ENCODE measurements around the gene NACC2.

Gene NACC2

GRCh38 chr9:136007934-136008692 is 87.0 kb downstream of the NACC2 start:
- DNase-seq: no peak

DNA sequence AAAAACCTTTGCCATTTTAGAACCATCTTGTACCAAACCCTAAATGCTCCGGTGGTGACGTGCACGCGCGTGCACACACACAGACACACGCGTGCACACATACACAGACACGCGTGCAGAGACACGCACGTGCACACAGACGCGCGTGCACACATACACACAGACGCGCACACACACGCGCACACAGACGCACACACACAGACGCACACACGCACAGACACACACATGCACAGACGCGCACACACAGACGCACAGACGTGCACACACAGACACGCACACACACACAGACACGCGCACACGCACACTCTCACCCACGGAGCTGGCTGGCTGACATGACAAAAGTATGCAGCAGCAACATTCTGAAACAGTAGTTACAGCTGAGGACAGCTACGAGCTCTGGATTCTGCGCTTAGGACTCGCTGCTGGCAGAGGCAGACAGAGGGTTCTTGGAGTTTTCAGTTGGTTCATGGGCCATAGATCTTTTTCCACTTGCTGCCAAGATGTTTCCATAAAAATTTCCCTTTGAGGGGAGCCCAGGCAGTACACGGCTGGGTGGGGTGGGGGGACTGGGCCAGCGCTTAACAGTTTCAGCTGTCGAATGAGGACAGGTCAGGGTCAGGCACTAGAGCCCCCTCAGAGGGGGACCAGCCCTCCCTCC is 87.7 kb downstream of the NACC2 start:
- no peak for DNase-seq

GRCh38 chr9:136006169-136006568 is 88.9 kb downstream of the NACC2 start:
- no peak for DNase-seq

- DNase-seq: no peak
Observed at GRCh38 chr9:136004712-136005111, 90.4 kb downstream of the NACC2 start.

DNA sequence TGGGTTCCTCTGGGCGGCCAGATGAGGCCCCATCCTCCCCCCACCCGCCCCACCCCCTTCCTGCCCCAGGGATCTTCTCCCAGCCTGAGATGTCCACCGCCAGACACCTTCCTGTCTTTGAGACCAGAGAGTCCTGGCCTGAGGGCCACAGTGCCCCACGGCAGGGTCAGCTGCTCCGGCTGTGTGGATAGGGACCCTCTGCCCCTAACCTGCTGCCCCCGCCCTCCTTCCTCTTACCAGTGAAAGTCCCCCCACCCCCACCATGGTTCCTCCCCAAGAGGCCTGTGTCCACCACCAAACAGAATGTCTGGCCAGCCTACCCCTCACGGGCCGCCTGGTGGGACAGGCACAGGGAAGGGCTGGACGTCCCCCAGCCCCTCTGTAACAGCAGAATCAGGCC is 90.9 kb downstream of the NACC2 start:
- no peak for DNase-seq

- DNase-seq: no peak
Observed at GRCh38 chr9:136003411-136004218, 91.5 kb downstream of the NACC2 start.

DNA sequence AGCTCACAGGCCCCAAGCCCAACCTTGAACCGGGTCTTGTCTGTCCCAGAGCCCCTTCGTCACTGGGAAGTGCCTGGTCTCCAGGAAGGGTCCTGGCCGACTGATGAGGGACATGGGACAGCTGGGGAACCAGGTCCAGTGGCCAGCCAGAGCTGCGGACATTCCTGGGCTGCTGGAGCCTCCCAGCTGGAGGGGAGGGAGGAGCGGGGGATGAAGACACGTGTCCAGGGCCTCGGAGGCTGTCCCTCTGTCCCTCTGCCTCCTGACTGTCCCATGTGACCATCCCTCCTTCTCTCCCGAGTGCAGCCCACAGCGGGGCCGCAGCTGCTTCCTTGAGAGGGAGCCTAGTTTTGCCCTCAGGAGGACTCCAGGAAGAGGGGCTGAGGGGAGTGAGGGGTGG is 92.2 kb downstream of the NACC2 start:
- DNase-seq: no peak

DNA sequence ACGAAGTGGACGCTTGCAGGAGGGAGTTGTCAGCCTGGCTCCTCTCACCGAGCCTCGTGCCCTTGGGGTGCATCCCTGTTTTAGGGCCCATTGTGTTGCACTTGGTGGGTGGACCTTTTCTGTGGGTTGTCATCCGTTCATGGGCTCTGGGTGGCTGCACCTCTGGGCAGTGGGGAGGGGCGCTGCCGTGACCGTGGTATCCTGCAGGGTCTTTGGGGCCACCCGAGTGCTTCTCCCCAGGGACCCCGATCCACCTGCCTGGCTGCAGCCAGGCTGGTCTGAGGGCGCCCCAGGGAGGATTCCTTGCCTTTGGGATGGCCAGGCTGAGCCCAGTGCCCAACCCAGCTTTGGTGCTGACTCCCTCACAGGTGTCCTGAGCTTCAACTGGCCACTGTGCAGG is 92.9 kb downstream of the NACC2 start:
- DNase-seq: no peak

GRCh38 chr9:136001231-136001630 is 93.9 kb downstream of the NACC2 start:
- DNase-seq: no peak

DNA sequence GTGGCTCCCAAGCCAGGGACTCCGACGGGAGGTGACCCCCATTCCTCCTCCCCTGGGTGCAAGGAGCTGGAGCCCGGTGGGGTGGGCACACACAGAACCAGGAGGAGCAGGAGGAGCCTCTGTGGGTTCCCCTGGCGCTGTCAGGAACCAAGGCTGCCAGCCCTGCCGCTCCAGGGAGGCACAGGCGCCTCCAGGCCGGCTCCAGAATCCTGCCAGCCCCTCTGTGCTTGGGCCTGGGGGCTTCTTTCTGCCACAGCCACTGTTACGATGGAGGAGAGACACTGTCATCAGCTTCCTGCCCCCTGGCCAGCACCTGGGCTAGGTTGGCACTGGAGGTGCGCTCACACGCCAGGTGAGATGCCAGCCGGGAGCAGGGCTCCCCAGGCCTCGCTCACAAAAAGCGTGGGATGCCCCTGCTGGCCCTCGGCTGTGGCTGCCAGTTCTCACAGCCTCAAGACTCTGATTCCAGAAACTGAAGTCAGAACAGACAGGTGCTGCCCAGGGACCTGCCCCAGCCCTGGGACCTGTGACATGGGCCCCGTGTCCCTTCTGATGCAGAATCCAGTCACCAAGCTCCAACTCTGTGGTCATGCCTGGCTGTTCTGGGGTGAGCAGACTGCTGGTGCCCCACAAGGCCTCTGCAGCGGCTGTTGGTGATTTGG is 96.5 kb downstream of the NACC2 start:
- DNase-seq: no peak

DNA sequence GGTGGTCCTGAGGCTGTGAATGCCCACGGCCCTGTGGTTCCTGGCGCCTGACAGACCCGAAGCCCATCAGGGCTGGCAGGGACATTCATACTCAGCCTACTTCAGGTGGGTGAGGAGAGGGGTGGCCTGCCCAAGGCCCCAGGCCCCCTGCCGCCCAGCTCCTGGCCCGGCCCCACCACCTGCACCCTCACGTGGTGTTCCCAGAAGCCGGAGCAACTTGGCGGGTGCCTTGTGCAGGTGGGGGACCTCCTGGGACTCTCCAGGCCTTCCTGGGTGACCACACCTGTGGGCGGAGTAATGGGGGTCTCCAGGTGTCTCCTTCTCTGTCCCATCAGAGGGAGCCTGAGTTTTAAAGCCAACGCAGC is 97.1 kb downstream of the NACC2 start:
- no peak for DNase-seq

DNA sequence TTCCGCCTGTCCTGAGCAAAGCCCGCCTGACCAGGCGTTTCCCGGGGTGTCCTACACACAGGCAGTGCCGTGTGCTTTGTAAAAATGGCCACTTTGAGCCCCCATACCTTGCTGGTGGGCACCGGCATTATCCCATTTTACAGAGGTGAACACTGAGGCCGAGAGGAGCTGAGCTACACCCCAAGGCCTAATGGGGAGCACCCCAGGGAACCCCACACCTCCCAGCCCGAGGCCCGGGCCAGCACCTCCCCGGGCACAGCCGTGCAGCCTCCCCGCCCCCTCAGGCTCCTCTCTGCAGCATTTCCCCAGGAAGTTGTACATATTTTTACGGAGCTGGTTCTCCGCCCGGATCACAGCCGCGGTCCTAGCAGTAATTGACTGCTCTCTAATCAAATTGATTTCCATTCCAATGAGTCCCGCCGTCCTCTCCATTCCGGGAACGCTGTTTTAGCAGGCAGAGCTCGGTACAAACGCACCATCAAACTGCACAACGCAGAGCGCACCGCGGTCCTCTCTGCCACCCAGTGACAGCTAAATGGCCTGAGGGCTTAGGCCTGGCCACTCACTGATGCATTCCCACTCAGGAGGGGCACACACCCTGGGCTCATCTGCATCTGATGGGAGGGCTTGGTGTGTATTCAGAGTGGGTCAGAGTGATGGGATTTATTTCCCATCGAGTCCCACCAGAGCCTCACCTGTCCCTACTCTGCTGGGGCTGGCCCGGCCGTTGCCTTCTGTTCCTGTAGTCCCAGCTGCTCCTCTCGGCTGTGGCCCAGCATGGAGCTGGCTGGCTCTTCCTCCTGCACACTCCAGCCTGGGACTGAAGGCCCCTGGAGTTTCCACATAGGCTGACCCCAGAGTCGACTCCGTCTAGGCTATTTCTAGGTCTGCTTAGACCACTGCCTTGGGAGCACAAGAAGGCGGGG is 97.7 kb downstream of the NACC2 start:
- no peak for DNase-seq

GRCh38 chr9:135995816-135996215 is 99.3 kb downstream of the NACC2 start:
- DNase-seq: no peak

- DNase-seq: no peak
Observed at GRCh38 chr9:135994501-135995192, 100.4 kb downstream of the NACC2 start.

- no peak for DNase-seq
Observed at GRCh38 chr9:135993765-135994500, 101.2 kb downstream of the NACC2 start.

DNA sequence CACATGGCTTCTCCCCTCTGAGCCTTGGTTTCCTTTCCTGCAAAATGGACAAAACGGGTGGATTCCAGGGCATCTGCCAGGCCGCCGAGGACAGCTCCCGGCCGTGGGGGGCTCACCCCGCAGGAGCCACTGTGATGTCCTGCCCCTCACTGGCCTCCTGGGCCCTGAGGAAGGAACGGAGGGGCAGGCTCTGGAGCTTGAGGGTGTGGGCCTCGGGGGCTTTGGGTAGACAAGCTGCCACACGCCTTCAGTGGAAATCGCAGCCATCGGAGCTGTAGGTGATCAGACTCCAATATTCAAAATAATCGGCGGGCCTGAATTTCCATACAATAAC is 101.7 kb downstream of the NACC2 start:
- no peak for DNase-seq

DNA sequence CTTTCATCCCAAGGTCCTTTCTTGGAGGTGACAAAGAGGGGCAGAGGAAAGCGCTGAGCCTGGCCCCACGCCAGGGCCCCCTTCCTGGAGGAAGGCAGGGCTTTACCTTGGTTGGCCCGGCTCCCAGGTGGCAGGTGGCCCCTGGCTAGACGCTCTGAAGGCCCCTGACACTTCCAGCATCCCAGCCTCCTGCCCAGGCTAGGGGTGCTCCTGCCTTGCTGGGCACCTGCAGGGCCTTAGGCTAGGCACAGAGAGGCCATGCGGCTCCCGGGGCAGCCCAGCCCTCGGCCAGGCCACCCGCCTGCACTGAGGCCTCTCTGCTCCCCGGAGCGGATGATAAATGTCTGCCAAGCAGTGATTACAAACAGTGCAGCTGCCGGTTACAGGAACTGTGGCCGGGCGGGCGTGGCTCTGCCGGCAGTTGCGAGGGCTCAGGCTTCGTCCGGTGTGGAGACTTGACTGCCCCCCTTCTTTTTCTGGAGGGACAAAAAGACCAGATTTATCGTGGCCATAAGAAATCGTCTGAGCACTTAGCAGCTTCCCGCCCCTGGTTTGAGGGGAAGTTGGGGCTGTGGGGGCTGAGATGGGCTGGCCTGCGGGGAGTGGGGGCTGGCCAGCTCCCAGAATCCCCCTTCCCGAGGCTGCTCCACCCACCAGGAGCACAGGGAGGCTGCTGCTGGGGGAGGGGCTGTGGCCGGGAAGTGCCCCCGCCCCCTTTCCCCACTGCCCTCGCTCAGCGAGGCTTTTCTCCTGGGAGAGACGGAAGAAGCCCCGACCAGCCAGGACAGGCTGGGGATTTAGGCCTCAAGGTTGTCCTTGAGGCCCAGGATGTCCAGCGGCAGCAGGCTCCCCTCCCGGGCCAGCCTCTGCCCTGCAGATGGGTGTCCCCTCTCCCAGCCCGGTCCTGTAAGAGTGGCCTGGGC is 102.3 kb downstream of the NACC2 start:
- DNase-seq: no peak

DNA sequence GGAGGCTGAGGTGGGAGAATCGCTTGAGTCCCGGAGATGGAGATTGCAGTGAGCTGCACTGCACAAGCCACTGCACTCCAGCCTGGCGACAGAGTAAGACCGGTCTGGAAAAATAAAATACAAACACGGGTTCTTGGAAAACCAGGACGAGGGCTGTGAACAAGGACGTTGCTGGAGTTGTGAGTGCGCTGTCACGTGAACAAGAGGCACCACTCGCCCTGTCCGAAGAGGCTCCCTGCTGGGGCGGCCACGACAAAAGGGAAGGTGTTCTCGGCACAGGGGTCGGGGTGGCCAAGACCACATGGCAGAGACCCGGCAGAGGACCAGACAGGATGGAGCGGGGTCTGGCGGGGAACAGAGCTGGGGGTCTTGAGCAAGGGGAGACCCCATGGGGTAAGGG is 103.3 kb downstream of the NACC2 start:
- no peak for DNase-seq

DNA sequence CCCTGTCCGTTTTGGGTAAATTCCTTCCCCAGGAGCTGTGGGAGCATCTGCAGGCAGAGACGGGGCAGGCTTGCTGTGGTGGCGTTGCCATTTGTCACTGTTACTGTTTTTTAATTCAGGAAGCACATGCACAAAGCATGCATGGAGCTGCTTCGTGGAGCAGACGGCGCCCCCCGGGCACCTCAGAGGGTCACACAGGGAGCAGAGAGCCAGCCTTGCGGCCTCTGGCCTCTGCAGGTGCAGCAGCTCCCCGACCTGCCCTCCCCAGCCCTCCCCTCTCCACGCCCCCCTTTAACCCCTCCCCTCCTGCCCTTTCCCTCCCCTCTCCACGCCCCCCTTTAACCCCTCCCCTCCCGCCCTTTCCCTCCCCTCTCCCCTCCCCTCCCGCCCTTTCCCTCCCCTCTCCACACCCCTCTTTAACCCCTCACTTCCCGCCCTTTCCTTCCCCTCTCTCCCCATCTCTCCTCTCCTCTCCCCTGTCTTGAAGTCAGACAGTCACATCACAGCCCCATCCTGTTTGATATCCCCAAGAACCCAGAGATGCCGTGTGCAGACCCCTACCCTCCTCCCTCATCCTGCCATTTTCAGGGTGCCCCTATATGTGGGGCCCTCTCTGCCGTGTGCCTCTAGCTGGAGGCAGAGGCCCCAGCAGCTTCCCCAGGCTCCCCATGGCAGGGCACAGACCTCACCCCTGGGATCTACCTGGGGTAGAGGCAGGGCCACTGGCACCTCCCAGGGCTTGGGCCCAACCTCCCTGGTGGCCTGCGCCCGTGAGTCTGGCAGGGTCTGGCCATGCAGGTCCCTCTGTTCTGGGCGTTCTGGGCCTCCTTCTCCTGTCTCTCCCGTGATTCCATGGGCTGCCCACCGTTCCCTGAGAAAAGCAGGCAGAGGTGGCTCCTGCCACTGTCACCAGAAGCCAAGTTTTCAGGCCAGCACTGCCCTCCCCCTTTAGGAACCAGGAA is 104.3 kb downstream of the NACC2 start:
- no peak for DNase-seq
